ENCODE data around the gene FAM200C. TPM values are rescaled to one million over a fixed set of nuclear protein-coding genes. Genes with fewer than 3 reads are reported as not detected.
"Not testable (repeated sequence)": the region's sequence is repeated elsewhere in the genome, so short reads cannot be mapped to it uniquely, and the experiment has no call there.

FAM200C gene
- total RNA-seq, 1 experiment from 2014 or later, result 1.5 TPM

DNA sequence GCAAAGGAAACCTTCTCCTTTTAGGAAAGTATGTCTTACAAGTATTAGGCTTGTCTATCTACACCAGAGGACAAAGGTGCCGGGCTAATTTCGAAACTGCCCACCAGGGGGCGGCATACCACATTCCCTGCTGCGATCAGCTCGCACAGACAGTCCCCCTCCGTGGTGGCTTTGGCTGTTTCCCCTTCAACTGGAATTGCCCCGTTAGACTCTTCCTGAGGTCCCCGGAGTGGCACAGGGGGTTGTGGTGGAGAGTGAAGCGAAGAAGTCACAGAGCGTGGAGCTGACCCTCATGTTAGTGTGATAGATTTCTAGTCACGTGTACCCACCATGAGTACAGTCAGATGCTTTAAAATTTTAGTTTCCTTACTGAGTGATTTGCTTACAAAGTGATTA lies 39.3 kb upstream of the FAM200C start:
- no peaks in the 10 kb centered on the region for H3K27me3 ChIP-seq (ENCODE audit: low read length)
- peak overlapping the region; percentile 70 for H3K4me3 ChIP-seq (ENCODE audit: low read length)
- ChIA-PET POLR2A (ENCODE audit: unreplicated experiment) (no interaction called here), CTCF (interaction anchor here (0.6 to 2.3 kb wide), 7 partner anchors 10 to 1106 kb away, joined by 3 to 9 read pairs (median 4); partner anchors contain the start of gene PTTG1)
- no peaks in the 10 kb centered on the region for H3F3A ChIP-seq (ENCODE audit: low read length, unreplicated experiment)
- H3K4me2 ChIP-seq (ENCODE audit: low read length), result peak overlapping the region; percentile 91
- no peaks in the 10 kb centered on the region for H3K36me3 ChIP-seq (ENCODE audit: low read depth, low read length)
- peak overlapping the region; percentile 88 for H2AFZ ChIP-seq (ENCODE audit: low read length)
- H3K4me1 ChIP-seq (ENCODE audit: insufficient read depth, low read length), result peaks cover 6% of the 10 kb centered on the region; the same call in 1 of the 2 replicates
- no peak overlapping the region for H3K27ac ChIP-seq (ENCODE audit: low read length)
- DNase-seq (peak; percentile 91), ATAC-seq (peak; percentile 84)
- H3K9me3 ChIP-seq (ENCODE audit: low read length), result no peaks in the 10 kb centered on the region
- no peaks in the 10 kb centered on the region for H4K20me1 ChIP-seq (ENCODE audit: low read length)
- intact Hi-C loops (cut with micrococcal nuclease), result loop anchor here (1.0 to 10.0 kb wide), 3 partner anchors 21 to 346 kb away; no protein-coding TSS in a partner anchor
- no peaks in the 10 kb centered on the region for H3K79me2 ChIP-seq (ENCODE audit: low read length)
- peak overlapping the region; percentile 40 for H3K9ac ChIP-seq (ENCODE audit: low read length)
- TF ChIP-seq, protein P1, sequence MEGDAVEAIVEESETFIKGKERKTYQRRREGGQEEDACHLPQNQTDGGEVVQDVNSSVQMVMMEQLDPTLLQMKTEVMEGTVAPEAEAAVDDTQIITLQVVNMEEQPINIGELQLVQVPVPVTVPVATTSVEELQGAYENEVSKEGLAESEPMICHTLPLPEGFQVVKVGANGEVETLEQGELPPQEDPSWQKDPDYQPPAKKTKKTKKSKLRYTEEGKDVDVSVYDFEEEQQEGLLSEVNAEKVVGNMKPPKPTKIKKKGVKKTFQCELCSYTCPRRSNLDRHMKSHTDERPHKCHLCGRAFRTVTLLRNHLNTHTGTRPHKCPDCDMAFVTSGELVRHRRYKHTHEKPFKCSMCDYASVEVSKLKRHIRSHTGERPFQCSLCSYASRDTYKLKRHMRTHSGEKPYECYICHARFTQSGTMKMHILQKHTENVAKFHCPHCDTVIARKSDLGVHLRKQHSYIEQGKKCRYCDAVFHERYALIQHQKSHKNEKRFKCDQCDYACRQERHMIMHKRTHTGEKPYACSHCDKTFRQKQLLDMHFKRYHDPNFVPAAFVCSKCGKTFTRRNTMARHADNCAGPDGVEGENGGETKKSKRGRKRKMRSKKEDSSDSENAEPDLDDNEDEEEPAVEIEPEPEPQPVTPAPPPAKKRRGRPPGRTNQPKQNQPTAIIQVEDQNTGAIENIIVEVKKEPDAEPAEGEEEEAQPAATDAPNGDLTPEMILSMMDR (conservative IDR thresholded peaks at IDR 0.05; ENCODE audit: low read depth, low read length), result peak; percentile 89
- TF ChIP-seq EZH2phosphoT487 (IDR thresholded peaks at IDR 0.05; ENCODE audit: borderline replicate concordance, low read length), result no peak
- no TSS peak for BruUV-seq (replicated peaks)
- H3K9me2 ChIP-seq (replicated peaks; ENCODE audit: low read length), result no peaks in the 10 kb centered on the region

DNA sequence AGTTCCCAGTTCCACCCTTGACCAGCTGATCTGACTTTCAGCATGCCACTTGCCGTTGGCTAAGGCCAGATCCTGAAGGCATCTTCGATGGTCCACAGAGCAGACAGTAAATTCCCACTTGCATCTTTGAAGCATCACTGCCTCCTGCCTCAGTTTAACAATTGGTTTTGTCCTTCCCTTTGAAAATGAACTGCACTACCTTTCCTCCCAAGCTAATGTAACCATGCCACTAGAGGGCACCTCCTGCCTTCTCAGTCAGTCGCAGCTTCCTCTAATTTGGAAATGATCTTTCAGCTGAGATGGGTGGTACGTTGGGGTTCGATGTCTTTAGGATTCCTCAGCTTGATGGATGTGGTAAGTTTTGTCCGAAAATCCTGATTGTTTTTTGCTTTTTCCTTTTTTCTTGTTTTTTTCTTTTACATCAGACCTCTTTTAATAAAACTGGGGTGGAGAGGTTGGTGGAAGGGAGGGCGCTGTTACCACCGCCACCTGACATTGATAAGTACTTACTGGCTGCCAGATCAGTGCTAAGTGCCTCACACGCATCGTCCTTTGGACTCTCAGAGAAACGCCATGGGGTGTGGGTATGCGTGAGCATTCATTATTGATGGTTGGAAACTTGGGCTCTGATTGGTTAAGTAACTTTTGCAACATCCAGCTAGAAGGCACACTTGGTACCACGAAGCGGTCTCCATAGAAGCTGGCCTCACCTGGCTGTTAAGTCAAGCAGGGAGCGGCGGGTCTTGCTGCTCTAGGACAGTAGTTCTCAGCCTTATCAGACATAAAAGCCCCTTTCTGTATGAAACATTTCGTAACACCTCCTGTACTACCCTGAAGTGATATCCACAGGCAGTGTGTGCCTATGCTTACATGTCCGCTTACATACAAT lies 38.7 kb upstream of the FAM200C start:
- Histone ChIP-seq H3K9me2 (replicated peaks; ENCODE audit: low read length) (no peaks in the 10 kb centered on the region), H3K4me2 (ENCODE audit: low read length) (peak overlapping the region; percentile 91), H3K4me1 (ENCODE audit: insufficient read depth, low read length) (peaks cover 6% of the 10 kb centered on the region; the same call in 1 of the 2 replicates), H2AFZ (ENCODE audit: low read length) (peak overlapping the region; percentile 88), H3K4me3 (ENCODE audit: low read length) (peak overlapping the region; percentile 70), H3K36me3 (ENCODE audit: low read depth, low read length) (no peaks in the 10 kb centered on the region), H3K27ac (ENCODE audit: low read length) (no peak overlapping the region), H3K9ac (ENCODE audit: low read length) (peak overlapping the region; percentile 40; the same call in 1 of the 2 replicates), H3K9me3 (ENCODE audit: low read length) (no peaks in the 10 kb centered on the region), H3K27me3 (ENCODE audit: low read length) (no peaks in the 10 kb centered on the region), H3F3A (ENCODE audit: low read length, unreplicated experiment) (no peaks in the 10 kb centered on the region), H3K79me2 (ENCODE audit: low read length) (no peaks in the 10 kb centered on the region), H4K20me1 (ENCODE audit: low read length) (no peaks in the 10 kb centered on the region)
- ChIA-PET CTCF (interaction anchor here (0.6 to 2.3 kb wide), 6 partner anchors 17 to 71 kb away, joined by 3 to 9 read pairs (median 4); partner anchors contain the start of gene PTTG1), POLR2A (ENCODE audit: unreplicated experiment) (no interaction called here)
- no TSS peak for BruUV-seq (replicated peaks)
- ATAC-seq (peak; percentile 75), DNase-seq (peak; percentile 73)
- TF ChIP-seq, protein P1 (conservative IDR thresholded peaks at IDR 0.05; ENCODE audit: low read depth, low read length), result peak; percentile 96
- TF ChIP-seq EZH2phosphoT487 (IDR thresholded peaks at IDR 0.05; ENCODE audit: borderline replicate concordance, low read length), result no peak
- intact Hi-C loops (cut with micrococcal nuclease), result loop anchor here (1.0 to 10.0 kb wide), 4 partner anchors 22 to 346 kb away; no protein-coding TSS in a partner anchor

DNA sequence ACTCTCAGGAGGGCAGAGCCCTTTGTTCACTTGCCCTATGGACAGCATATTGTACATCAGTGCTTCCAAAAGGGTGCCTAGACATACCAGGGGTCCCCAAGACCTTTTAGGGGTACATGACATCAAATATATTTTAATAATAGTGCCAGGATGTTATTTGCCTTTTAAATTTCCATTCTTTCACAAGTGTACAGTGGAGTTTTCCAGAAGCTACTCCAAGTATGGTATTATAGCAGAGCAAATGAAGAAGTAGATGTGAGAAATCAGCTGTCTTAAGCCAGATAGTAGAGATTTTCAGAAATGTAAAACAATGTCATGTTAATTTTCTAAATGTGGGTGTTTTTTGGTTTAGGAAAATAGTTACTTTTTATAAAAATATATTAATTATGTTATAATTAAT lies 37.4 kb upstream of the FAM200C start:
- Histone ChIP-seq H3K4me2 (ENCODE audit: low read length) (no peak overlapping the region), H3K27me3 (ENCODE audit: low read length) (no peaks in the 10 kb centered on the region), H3F3A (ENCODE audit: low read length, unreplicated experiment) (no peaks in the 10 kb centered on the region), H4K20me1 (ENCODE audit: low read length) (no peaks in the 10 kb centered on the region), H2AFZ (ENCODE audit: low read length) (no peak overlapping the region), H3K4me3 (ENCODE audit: low read length) (no peak overlapping the region), H3K9me2 (replicated peaks; ENCODE audit: low read length) (no peaks in the 10 kb centered on the region), H3K79me2 (ENCODE audit: low read length) (no peaks in the 10 kb centered on the region), H3K27ac (ENCODE audit: low read length) (no peak overlapping the region), H3K9ac (ENCODE audit: low read length) (no peak overlapping the region), H3K4me1 (ENCODE audit: insufficient read depth, low read length) (peaks cover 6% of the 10 kb centered on the region; the same call in 1 of the 2 replicates), H3K36me3 (ENCODE audit: low read depth, low read length) (no peaks in the 10 kb centered on the region), H3K9me3 (ENCODE audit: low read length) (no peaks in the 10 kb centered on the region)
- ATAC-seq (no peak), DNase-seq (no peak)
- intact Hi-C loops (cut with micrococcal nuclease), result loop anchor here (10.0 kb wide), 1 partner anchor 348 kb away; no protein-coding TSS in a partner anchor
- POLR2A ChIA-PET (ENCODE audit: unreplicated experiment), result no interaction called here
- CTCF ChIA-PET, result interaction anchor here (2.3 kb wide), 1 partner anchor 24 kb away, joined by 8 read pairs; no protein-coding TSS in a partner anchor
- TF ChIP-seq EZH2 (IDR thresholded peaks at IDR 0.05; ENCODE audit: low read length, unreplicated experiment) (no peak), EZH2phosphoT487 (IDR thresholded peaks at IDR 0.05; ENCODE audit: borderline replicate concordance, low read length) (no peak)
- TF ChIP-seq, protein P1 (conservative IDR thresholded peaks at IDR 0.05; ENCODE audit: low read depth, low read length), result no peak
- no TSS peak for BruUV-seq (replicated peaks)

DNA sequence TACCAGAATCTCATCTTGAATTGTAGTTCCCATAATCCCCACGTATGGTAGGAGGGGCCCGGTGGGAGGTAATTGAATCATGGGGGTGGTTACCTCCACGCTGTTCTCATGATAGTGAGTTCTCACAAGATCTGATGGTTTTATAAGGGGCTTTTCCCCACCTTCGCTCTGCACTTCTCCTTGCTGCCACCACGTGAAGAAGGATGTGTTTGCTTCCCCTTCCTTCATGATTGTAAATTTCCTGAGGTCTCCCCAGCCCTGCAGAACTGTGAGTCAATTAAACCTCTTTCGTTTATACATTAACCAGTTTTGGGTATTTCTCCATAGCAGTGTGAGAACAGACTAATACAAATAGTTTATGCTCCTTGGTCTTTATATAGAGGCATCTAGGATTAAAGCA lies 36.8 kb upstream of the FAM200C start:
- H3K9me2 ChIP-seq (replicated peaks; ENCODE audit: low read length); H3K36me3 ChIP-seq (ENCODE audit: low read depth, low read length); H4K20me1 ChIP-seq (ENCODE audit: low read length); H3F3A ChIP-seq (ENCODE audit: low read length, unreplicated experiment); H3K4me1 ChIP-seq (ENCODE audit: insufficient read depth, low read length); H3K27ac ChIP-seq (ENCODE audit: low read length); H3K27me3 ChIP-seq (ENCODE audit: low read length); DNase-seq; H3K79me2 ChIP-seq (ENCODE audit: low read length); ATAC-seq; H3K4me3 ChIP-seq (ENCODE audit: low read length); H3K9ac ChIP-seq (ENCODE audit: low read length); CTCF ChIA-PET; H2AFZ ChIP-seq (ENCODE audit: low read length); H3K4me2 ChIP-seq (ENCODE audit: low read length); BruUV-seq (replicated peaks); H3K9me3 ChIP-seq (ENCODE audit: low read length); POLR2A ChIA-PET (ENCODE audit: unreplicated experiment): not testable (repeated sequence)
- intact Hi-C loops (cut with micrococcal nuclease), result loop anchor here (10.0 kb wide), 1 partner anchor 348 kb away; no protein-coding TSS in a partner anchor
